HG03159 (cell line): ENCODE data around the gene MTX1.
"Not testable (repeated sequence)": the region's sequence is repeated elsewhere in the genome, so short reads cannot be mapped to it uniquely, and the experiment has no call there.

ENCODE experiments used
- ATAC-seq: cut with Tn5 transposase; IDR thresholded peaks from one replicate; pipeline ENCODE4 v1.9.1; 2021; ENCODE audit warnings: mild to moderate bottlenecking, moderate library complexity; ENCODE audit not compliant: unreplicated experiment

MTX1 gene

GRCh38 chr1:155186794-155187455, 21.6 kb upstream of the MTX1 start:
- no peak for ATAC-seq

GRCh38 chr1:155187456-155187891, 21.0 kb upstream of the MTX1 start:
- ATAC-seq: no peak

- no peak for ATAC-seq
Observed at GRCh38 chr1:155188268-155188667, 20.2 kb upstream of the MTX1 start.

GRCh38 chr1:155189926-155190325, 18.6 kb upstream of the MTX1 start:
- ATAC-seq: not testable (repeated sequence)

GRCh38 chr1:155191904-155192303, 16.6 kb upstream of the MTX1 start:
- ATAC-seq: no peak

GRCh38 chr1:155192346-155193274, 15.9 kb upstream of the MTX1 start:
- ATAC-seq: no peak

GRCh38 chr1:155193275-155193990, 15.1 kb upstream of the MTX1 start:
- peak; percentile 64 for ATAC-seq

GRCh38 chr1:155193991-155194240, 14.6 kb upstream of the MTX1 start:
- ATAC-seq: not testable (repeated sequence)

- ATAC-seq: no peak
Observed at GRCh38 chr1:155195201-155196102, 13.0 kb upstream of the MTX1 start.

GRCh38 chr1:155196103-155196892, 12.2 kb upstream of the MTX1 start:
- ATAC-seq: no peak

- ATAC-seq: no peak
Observed at GRCh38 chr1:155196893-155197638, 11.4 kb upstream of the MTX1 start.

- ATAC-seq: no peak
Observed at GRCh38 chr1:155197901-155198546, 10.5 kb upstream of the MTX1 start.

GRCh38 chr1:155198547-155198906, 10.0 kb upstream of the MTX1 start:
- ATAC-seq: no peak

- ATAC-seq: no peak
Observed at GRCh38 chr1:155199792-155200191, 8.7 kb upstream of the MTX1 start.

- no peak for ATAC-seq
Observed at GRCh38 chr1:155200920-155201319, 7.6 kb upstream of the MTX1 start.

GRCh38 chr1:155202198-155202597, 6.3 kb upstream of the MTX1 start:
- ATAC-seq: no peak

GRCh38 chr1:155202731-155203515, 5.6 kb upstream of the MTX1 start:
- no peak for ATAC-seq

GRCh38 chr1:155205035-155205434, 3.5 kb upstream of the MTX1 start:
- no peak for ATAC-seq
